ENCODE measurements around the gene TMEM178B.
"Not testable (repeated sequence)": the region's sequence is repeated elsewhere in the genome, so short reads cannot be mapped to it uniquely, and the experiment has no call there.

Gene TMEM178B

DNA sequence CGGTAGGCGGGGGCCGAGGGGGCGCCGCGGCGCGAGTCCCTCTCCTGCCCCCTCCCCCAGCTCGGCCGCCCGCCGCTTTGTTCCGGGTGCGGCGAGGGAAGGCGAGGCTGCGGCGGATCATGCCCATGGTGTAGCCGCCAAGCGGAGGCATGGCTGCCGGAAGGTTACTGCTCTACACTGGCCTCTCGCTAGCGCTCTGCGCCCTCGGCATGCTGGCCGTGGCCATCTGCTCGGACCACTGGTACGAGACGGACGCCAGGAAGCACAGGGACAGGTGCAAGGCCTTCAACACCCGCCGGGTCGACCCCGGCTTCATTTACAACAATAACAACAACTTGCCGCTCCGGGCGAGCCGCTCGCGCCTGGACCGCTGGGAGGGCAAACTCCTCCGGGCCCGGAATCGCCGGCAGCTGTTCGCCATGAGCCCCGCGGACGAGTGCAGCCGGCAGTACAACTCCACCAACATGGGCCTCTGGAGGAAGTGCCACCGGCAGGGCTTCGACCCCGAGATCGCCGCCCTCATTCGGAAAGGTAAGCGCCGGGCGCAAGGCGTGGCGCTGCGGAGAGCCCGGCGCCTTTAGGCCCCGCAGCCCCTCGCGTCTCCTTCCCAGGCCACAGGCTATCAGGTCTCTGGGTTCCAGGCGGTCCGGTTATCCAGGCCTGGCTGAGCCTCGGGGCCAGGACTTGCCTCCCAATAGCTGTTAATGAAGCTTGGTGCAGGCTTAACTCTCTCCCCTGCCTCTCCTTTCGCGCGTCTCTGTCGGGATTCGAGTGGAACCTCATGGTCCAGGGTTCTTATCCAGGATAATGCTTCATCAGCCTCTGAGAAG lies 513 bp downstream of the TMEM178B start:
- no peak for DNase-seq

DNA sequence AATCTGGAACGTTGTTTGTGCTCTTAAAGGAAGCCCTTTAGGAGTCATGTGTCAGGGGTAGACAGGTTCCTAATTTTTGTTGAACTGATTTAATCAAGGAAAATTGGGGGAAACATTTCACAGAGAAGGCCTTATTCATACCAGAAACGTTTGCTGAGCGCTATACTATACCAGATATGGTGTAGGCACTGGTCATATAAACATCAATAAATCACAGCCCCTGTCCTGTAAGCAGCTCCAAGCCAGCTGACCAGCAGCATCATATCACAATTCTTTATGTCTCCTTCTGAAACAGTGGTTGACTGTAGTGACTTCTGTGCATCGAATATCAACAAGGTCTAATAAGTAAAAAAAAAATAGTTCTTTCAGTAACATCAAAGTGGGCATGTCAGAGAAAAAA lies 1.1 kb downstream of the TMEM178B start:
- DNase-seq = no peak

DNA sequence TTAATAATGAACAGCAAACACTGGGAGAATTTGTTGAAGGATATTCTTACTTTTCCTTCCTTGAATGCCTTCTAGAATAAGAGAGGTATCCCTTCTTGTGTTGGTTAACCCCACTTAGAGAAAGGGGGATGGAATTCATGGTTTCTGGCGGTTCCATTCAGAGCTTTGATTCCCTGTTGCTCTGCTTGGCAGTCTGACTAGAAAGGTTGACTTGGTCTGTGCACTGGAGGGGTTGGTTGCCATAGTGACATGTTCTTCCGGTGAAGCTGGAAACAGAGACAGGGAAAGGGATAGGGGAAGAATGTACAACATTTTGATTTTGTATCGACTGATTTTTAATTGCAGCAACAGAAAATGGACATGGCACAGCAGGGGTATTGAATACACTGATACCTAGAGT lies 2.5 kb downstream of the TMEM178B start:
- DNase-seq = no peak

DNA sequence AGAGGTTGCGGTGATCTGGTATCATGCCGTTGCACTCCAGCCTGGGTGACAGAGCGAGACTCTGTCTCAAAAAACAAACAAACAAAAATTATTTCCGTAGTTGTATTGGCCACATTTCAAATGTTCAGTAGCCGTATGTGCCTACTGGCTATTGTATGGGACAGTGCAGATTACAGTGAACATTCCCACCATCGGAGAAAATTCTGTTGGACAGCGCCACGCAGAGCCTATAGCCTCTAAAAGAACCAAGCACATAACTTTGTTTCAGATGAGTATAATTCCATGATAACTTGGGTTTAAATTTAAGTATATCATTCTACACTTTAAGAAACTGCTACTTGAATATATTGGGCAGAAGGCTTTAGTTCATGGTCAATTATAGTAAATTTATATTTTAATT lies 5.4 kb downstream of the TMEM178B start:
- DNase-seq = no peak

GRCh38 chr7:141089490-141089889 lies 15.6 kb downstream of the TMEM178B start:
- not testable (repeated sequence) for DNase-seq

GRCh38 chr7:141094336-141095070 lies 20.6 kb downstream of the TMEM178B start:
- DNase-seq = no peak

DNA sequence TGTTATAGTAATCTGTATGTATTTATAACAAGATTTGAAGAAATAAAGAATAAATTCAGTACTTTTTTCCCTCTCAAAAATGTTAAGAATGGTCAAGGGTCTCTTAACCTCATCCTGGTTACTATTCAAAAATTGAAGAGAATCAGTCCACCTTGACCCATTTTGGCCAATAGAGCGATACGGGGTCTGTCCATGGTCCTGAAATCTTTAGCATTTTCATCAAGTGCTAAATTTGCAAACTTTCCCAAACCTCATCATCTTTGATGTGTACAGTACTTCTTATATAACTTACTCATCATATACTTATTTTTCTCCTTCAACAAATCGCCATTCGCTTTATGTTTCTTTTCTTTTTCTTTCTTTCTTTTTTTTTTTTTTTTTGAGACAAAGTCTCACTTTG lies 23.6 kb downstream of the TMEM178B start:
- DNase-seq = no peak

GRCh38 chr7:141102436-141102835 lies 28.6 kb downstream of the TMEM178B start:
- DNase-seq = no peak

- DNase-seq = no peak
These were observed 30.1 kb downstream of the TMEM178B start for GRCh38 chr7:141103847-141104429.

DNA sequence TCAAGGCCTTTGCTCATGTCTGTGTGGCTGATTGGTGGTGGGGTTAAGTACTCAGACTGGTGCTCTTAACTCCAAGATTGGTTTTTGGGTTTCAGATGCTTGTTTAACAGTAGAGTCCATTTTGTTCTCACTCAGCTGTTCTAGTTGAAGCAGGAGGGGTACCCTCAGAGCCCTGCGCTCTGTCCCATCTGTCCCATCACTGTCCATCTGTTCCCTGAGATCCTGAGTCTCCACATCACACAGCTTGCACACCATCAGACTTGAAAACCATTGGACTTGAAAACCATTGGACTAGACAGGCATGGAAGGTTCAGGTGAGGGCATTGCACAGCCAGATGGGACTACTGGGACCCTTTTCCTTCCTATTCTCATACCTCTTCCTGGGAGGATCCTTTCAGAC lies 39.3 kb downstream of the TMEM178B start:
- DNase-seq = no peak

- DNase-seq = no peak
These were observed 40.3 kb downstream of the TMEM178B start for GRCh38 chr7:141114029-141114664.

GRCh38 chr7:141115965-141116364 lies 42.1 kb downstream of the TMEM178B start:
- DNase-seq = no peak

DNA sequence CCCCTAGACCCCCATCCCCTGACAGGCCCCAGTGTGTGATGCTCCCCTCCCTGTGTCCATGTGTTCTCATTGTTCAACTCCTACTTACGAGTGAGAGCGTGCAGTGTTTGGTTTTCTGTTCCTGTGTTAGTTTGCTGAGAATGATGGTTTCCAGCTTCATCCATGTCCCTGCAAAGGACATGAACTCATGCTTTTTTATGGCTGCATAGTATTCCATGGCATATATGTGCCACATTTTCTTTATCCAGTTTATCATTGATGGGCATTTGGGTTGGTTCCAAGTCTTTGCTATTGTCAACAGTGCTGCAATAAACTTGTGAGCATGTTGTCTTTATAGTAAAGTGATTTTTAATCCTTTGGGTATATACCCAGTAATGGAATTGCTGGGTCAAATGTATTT lies 42.8 kb downstream of the TMEM178B start:
- not testable (repeated sequence) for DNase-seq

- no peak for DNase-seq
These were observed 44.9 kb downstream of the TMEM178B start for GRCh38 chr7:141118767-141119166.

GRCh38 chr7:141119187-141119586 lies 45.3 kb downstream of the TMEM178B start:
- no peak for DNase-seq

DNA sequence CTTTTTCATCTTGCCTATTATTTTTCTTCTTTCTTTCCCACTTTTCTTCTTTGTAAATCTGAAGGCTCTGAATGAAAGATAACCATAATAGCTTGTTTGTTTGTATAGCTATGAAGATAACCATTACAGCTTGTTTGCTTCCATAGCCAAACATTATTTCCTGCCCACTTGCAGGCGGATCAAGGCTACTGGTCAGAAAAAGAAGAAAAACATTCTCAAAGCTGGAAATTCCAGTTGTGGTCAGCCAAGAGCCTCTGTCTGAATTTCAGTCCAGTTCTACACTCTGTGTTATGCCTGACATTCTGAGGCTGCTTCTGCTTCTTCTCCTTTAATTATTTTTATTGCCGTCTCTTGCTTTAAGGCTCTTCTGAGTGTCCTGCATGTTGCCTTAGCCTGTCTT lies 48.9 kb downstream of the TMEM178B start:
- DNase-seq = no peak

DNA sequence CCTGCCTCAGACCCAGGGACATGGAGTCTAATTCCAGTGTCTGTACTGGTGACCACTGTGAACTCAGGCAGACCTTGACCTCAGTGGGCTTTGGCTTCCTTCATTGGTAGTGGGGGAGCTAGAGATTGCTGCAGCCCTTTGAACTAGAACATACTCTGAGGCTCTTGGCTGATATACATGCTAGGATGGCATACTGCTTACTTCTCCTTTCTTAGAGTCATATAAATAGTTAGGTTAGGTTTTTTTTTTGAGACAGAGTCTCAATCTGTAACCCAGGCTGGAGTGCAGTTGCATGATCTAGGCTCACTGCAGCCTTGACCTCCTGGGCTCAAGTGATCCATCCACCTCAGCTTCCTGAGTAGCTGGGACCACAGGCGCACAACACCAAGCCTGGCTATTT lies 49.7 kb downstream of the TMEM178B start:
- DNase-seq = no peak

DNA sequence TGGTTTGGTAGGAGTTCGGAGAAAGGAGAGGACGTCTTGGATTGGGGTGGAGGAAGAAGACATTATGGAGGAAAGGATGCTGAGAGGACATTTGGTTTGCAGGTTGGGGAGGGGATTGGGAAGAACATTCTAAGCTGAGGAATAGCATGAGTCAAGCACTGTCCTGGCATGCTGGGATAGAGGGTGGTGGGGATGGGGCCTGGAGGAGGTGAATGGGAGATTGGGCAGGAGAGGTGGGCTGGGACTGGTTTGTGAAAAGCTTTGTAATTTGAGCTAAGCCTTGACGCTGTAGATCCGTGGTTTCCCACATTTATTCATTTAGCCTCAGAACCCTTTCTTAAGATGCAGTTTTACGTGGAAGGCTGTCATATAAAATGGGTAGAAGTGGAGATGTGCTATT lies 52.2 kb downstream of the TMEM178B start:
- no peak for DNase-seq

DNA sequence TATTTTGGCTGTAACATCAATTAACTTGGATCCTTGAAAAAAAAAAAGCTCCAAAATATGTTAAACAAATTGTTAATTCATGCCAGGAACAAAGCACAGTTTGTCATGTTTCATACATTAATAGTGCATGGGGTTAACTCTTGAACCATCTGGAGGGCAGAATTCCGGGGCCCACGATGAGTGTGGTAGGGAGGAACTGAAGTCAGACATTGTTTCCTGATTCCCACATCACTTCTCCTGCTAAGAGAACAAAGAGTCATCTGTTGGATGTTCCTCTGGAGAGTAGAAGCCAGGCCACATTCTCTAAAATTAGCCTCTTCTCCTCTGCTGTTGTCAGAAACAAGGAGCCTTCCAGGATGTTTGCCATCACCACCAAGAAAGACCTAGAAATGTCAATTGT lies 54.6 kb downstream of the TMEM178B start:
- no peak for DNase-seq

DNA sequence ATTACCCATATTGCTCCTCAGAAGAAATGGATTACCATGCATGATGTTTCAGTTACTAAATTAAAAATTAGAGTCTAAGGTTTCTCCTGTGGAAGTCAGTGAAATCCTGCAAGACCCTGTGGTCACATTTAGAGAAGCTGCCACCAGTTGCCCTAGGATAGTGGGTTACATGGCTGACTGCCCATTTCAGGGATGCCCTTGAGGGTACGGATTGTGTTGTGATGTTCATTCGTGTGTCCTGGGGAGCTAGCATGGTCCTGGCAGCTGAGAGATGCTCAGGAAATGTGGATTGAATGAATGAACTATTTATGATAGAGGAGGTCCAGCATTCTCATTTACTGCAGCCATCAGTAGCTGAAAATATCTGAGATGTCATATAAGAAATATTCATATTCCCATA lies 55.1 kb downstream of the TMEM178B start:
- no peak for DNase-seq

- no peak for DNase-seq
These were observed 58.8 kb downstream of the TMEM178B start for GRCh38 chr7:141132671-141133070.

DNA sequence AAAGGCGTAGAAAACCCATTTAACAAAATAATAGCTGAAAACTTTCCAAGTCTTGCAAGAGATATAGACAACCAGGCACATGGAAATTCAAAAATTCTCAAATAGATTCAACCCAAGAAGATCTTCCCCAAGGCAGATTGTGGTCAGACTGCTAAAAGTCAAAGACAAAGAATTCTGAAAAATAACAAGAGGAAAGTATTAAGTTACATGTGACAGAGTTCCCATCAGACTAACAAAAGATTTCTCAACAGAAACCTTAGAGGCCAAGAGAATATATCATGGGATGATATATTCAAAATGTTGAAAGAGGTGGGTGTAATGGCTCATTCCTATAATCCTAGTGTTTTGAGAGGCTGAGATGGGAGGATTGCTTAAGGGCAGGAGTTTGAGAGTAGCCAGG lies 59.8 kb downstream of the TMEM178B start:
- DNase-seq = no peak

GRCh38 chr7:141142058-141142457 lies 68.2 kb downstream of the TMEM178B start:
- DNase-seq = no peak
